NB4 (cell line): ENCODE results near the gene COL4A6.

Experiments used
- CTCF ChIP-seq: IDR thresholded peaks from one replicate; pipeline ENCODE4 v1.5.1; 2012; ENCODE audit warnings: low read depth, low read length
- MAX ChIP-seq: IDR thresholded peaks from 2 replicates; pipeline ENCODE4 v1.6.1; 2011; ENCODE audit warnings: low read depth, low read length
- POLR2A ChIP-seq: IDR thresholded peaks from 2 replicates; pipeline ENCODE4 v1.6.1; 2011; ENCODE audit warnings: mild to moderate bottlenecking; ENCODE audit not compliant: insufficient read length; ENCODE audit errors: extremely low read depth

GRCh38 chrX:108298165-108298602 is 140.0 kb downstream of the COL4A6 start:
- TF ChIP-seq CTCF (no peak), POLR2A (no peak), MAX (no peak)
